ENCODE results near the gene ITPR2. TPM values are rescaled to one million over a fixed set of nuclear protein-coding genes. Genes with fewer than 3 reads are reported as not detected.

The ITPR2 gene
- polyA plus RNA-seq, 1 of the 3 experiments (the other 2 are of a cell fraction) = 2.3 TPM

- no peak overlapping the region for H3K4me3 ChIP-seq (ENCODE audit: low read depth in 2 of 2, low read length in 1 of 2)
- H3K9me3 ChIP-seq = no peaks in the 10 kb centered on the region
- no peaks in the 10 kb centered on the region for H3K9me2 ChIP-seq
- peaks cover 8 to 16% of the 10 kb centered on the region in 2 experiments; a peak in 3 of 4 replicates for H3K4me1 ChIP-seq (ENCODE audit: control insufficient read depth in 1 of 2, insufficient read depth in 2 of 2, low read depth in 1 of 2, low read length in 1 of 2)
- no peak for TF ChIP-seq POLR2AphosphoS5 (IDR thresholded peaks at IDR 0.05; ENCODE audit: low read depth, low read length)
- TF ChIP-seq REST (IDR thresholded peaks at IDR 0.05; ENCODE audit: low read depth, low read length) = no peak
- no peak for TF ChIP-seq SIN3A (IDR thresholded peaks at IDR 0.05; ENCODE audit: borderline replicate concordance, low read depth, low read length)
- TF ChIP-seq PBX3 (IDR thresholded peaks at IDR 0.05) = no peak
- TF ChIP-seq YY1 (IDR thresholded peaks at IDR 0.05; ENCODE audit: low read depth) = no peak
- TF ChIP-seq ELF1 (IDR thresholded peaks at IDR 0.05) = no peak
- no peak for TF ChIP-seq RCOR1 (IDR thresholded peaks at IDR 0.05; ENCODE audit: low read length)
- no peak for TF ChIP-seq SMC3 (IDR thresholded peaks at IDR 0.05; ENCODE audit: low read depth, low read length)
- no peak for TF ChIP-seq FOSL2 (IDR thresholded peaks at IDR 0.05; ENCODE audit: borderline replicate concordance, low read depth)
- no peak for TF ChIP-seq NFIC (IDR thresholded peaks at IDR 0.05; ENCODE audit: borderline replicate concordance)
- CTCF ChIA-PET = interaction anchor here (1.4 to 3.1 kb wide), 8 partner anchors 9 to 603 kb away, joined by 3 to 22 read pairs (median 7); no protein-coding TSS in a partner anchor
- POLR2A ChIA-PET = no interaction called here
- no peaks in the 10 kb centered on the region for H3K27me3 ChIP-seq (ENCODE audit: insufficient read depth)
- H3K4me2 ChIP-seq = no peak overlapping the region
- no peak for DNase-seq
- H3K27ac ChIP-seq (ENCODE audit: low read depth in 2 of 2, low read length in 1 of 2) = no peak overlapping the region
- no peak overlapping the region for H2AFZ ChIP-seq (ENCODE audit: low read depth)
- WGBS (ENCODE audit: low lambda C conversion rate) = 95% methylated on average over 4 of the region's 4 CpGs
- H3K9ac ChIP-seq = no peak overlapping the region
- H4K20me1 ChIP-seq (ENCODE audit: insufficient read depth) = no peaks in the 10 kb centered on the region
- H3K79me2 ChIP-seq (ENCODE audit: insufficient read depth) = no peaks in the 10 kb centered on the region
- no peaks in the 10 kb centered on the region for H3F3A ChIP-seq (replicated peaks; ENCODE audit: insufficient read depth)
- H3K36me3 ChIP-seq (replicated peaks in 1 of 2; ENCODE audit: control insufficient read depth in 1 of 2, insufficient read depth in 2 of 2, low read length in 1 of 2) = peaks cover 6 to 8% of the 10 kb centered on the region in 2 experiments
These were observed 132.6 kb downstream of the ITPR2 start for GRCh38 chr12:26700430-26700829.

- H2AFZ ChIP-seq (ENCODE audit: low read depth) = no peak overlapping the region
- no peaks in the 10 kb centered on the region for H3K27me3 ChIP-seq (ENCODE audit: insufficient read depth)
- H3K9me3 ChIP-seq = no peaks in the 10 kb centered on the region
- H3K4me3 ChIP-seq (ENCODE audit: low read depth in 2 of 2, low read length in 1 of 2) = no peak overlapping the region
- CTCF ChIA-PET = no interaction called here
- POLR2A ChIA-PET = no interaction called here
- no peaks in the 10 kb centered on the region for H4K20me1 ChIP-seq (ENCODE audit: insufficient read depth)
- no peak for DNase-seq
- no peak overlapping the region for H3K9ac ChIP-seq
- H3F3A ChIP-seq (replicated peaks; ENCODE audit: insufficient read depth) = no peaks in the 10 kb centered on the region
- TF ChIP-seq PBX3 (IDR thresholded peaks at IDR 0.05) (peak; percentile 69), SIN3A (IDR thresholded peaks at IDR 0.05; ENCODE audit: borderline replicate concordance, low read depth, low read length) (no peak), FOSL2 (IDR thresholded peaks at IDR 0.05; ENCODE audit: borderline replicate concordance, low read depth) (peak; percentile 64; the same call in 1 of the 2 replicates), YY1 (IDR thresholded peaks at IDR 0.05; ENCODE audit: low read depth) (no peak), MEF2A (IDR thresholded peaks at IDR 0.05; ENCODE audit: borderline replicate concordance, low read depth) (no peak), FOXM1 (IDR thresholded peaks at IDR 0.05; ENCODE audit: low read depth) (no peak), IRF3 (IDR thresholded peaks at IDR 0.05; ENCODE audit: low read depth, low read length) (no peak), JUND (IDR thresholded peaks at IDR 0.05) (peak; percentile 51; the same call in 1 of the 2 replicates), RXRA (IDR thresholded peaks at IDR 0.05; ENCODE audit: borderline replicate concordance, low read depth) (no peak), POLR2AphosphoS5 (IDR thresholded peaks at IDR 0.05; ENCODE audit: low read depth, low read length) (no peak), NRF1 (IDR thresholded peaks at IDR 0.05; ENCODE audit: low read depth, low read length) (no peak), ELF1 (IDR thresholded peaks at IDR 0.05) (no peak), EP300 (IDR thresholded peaks at IDR 0.05; ENCODE audit: borderline replicate concordance in 1 of 2, low read depth in 1 of 2, low read length in 1 of 2) (peak in 1 of 2 experiments; percentile 38; a peak in 1 of 4 replicates), CHD2 (IDR thresholded peaks at IDR 0.05; ENCODE audit: low read length, partially characterized antibody) (no peak), TCF12 (IDR thresholded peaks at IDR 0.05) (peak; percentile 70), NFIC (IDR thresholded peaks at IDR 0.05; ENCODE audit: borderline replicate concordance) (peak; percentile 57; the same call in 1 of the 2 replicates), TAF1 (IDR thresholded peaks at IDR 0.05; ENCODE audit: borderline replicate concordance, low read depth, low read length) (no peak)
- peaks cover 9 to 10% of the 10 kb centered on the region in 2 experiments for H3K36me3 ChIP-seq (replicated peaks in 1 of 2; ENCODE audit: control insufficient read depth in 1 of 2, insufficient read depth in 2 of 2, low read length in 1 of 2)
- no peaks in the 10 kb centered on the region for H3K9me2 ChIP-seq
- H3K79me2 ChIP-seq (ENCODE audit: insufficient read depth) = no peaks in the 10 kb centered on the region
- no peak overlapping the region for H3K4me2 ChIP-seq
- WGBS (ENCODE audit: low lambda C conversion rate) = 64% methylated on average over 2 of the region's 2 CpGs
- peaks cover 0 to 6% of the 10 kb centered on the region in 2 experiments; a peak in 2 of 4 replicates for H3K4me1 ChIP-seq (ENCODE audit: control insufficient read depth in 1 of 2, insufficient read depth in 2 of 2, low read depth in 1 of 2, low read length in 1 of 2)
- H3K27ac ChIP-seq (ENCODE audit: low read depth in 2 of 2, low read length in 1 of 2) = peak overlapping the region in 1 of 2 experiments; percentile 8; a peak in 1 of 4 replicates
These were observed 133.8 kb downstream of the ITPR2 start for GRCh38 chr12:26699237-26699636.
